IMR-90 (cell line): ENCODE data around the gene NDST1. TPM values are rescaled to one million over a fixed set of nuclear protein-coding genes. Genes with fewer than 3 reads are reported as not detected.

Source experiments
- ATAC-seq: fragments of 200-7000 bp; cut with Tn5 transposase; 2 replicates; pipeline ENCODE4 v1.9.1; 2020; ENCODE audit warnings: low read depth, mild to moderate bottlenecking, moderate library complexity
- BruUV-seq: library from RNA; stranded (reverse); fragments of 400-500 nt; replicated peaks from 2 replicates; lab custom pipeline; 2021; lab: Mats Ljungman, UMichigan
- CTCF ChIA-PET: fragments of 300-600 bp; formaldehyde crosslinking; extraction: SDS; loops from one replicate; lab custom pipeline; 2021; ENCODE audit warnings: antibody characterized with exemption; lab: Yijun Ruan, JAX
- POLR2A ChIA-PET: fragments of 300-600 bp; sonication (Branson Sonifier 250); formaldehyde crosslinking; loops from one replicate; lab custom pipeline; 2022; ENCODE audit warnings: antibody characterized with exemption; ENCODE audit not compliant: unreplicated experiment; lab: Charles Lee
- DNase-seq: peaks from one replicate; pipeline ENCODE4 v3.0.0; 2013
- H2AFZ ChIP-seq: replicated peaks from 2 replicates; pipeline ENCODE3; 2013; ENCODE audit warnings: low read length, mild to moderate bottlenecking; ENCODE audit not compliant: poor library complexity
- H2AK5ac ChIP-seq: 2 replicates; pipeline ENCODE4 v1.6.1; 2013; ENCODE audit warnings: low read depth, low read length, inconsistent platforms
- H2AK9ac ChIP-seq: replicated peaks from 2 replicates; pipeline ENCODE3; 2013; ENCODE audit warnings: mild to moderate bottlenecking, low read depth, low read length, moderate library complexity; ENCODE audit not compliant: poor library complexity
- H2BK120ac ChIP-seq: 2 replicates; pipeline ENCODE4 v1.6.1; 2013; ENCODE audit warnings: low read depth, low read length, inconsistent platforms
- H2BK15ac ChIP-seq: 3 replicates; pipeline ENCODE4 v1.6.1; 2013; ENCODE audit warnings: low read depth, low read length, inconsistent platforms
- H2BK20ac ChIP-seq: 2 replicates; pipeline ENCODE4 v1.6.1; 2013; ENCODE audit warnings: low read depth, mild to moderate bottlenecking, inconsistent platforms, low read length, moderate library complexity
- H2BK5ac ChIP-seq: 2 replicates; pipeline ENCODE4 v1.6.1; 2013; ENCODE audit warnings: mild to moderate bottlenecking, low read depth, low read length, inconsistent platforms; ENCODE audit not compliant: poor library complexity, severe bottlenecking
- H3K14ac ChIP-seq: replicated peaks from 2 replicates; pipeline ENCODE4 v1.6.1; 2013; ENCODE audit warnings: low read depth, low read length, inconsistent platforms
- H3K18ac ChIP-seq: 2 replicates; pipeline ENCODE4 v1.6.1; 2013; ENCODE audit warnings: low read depth, low read length, control low read depth
- H3K23ac ChIP-seq: 2 replicates; pipeline ENCODE4 v1.6.1; 2013; ENCODE audit warnings: low read depth, low read length, inconsistent platforms
- H3K27ac ChIP-seq: 2 replicates; pipeline ENCODE4 v1.5.1; 2013; ENCODE audit warnings: mild to moderate bottlenecking, control low read depth, low read length; ENCODE audit not compliant: insufficient read depth
- H3K27me3 ChIP-seq: 2 replicates; pipeline ENCODE4 v1.6.1; 2013; ENCODE audit warnings: low read length; ENCODE audit not compliant: control insufficient read depth, insufficient read depth
- H3K36me3 ChIP-seq: 2 replicates; pipeline ENCODE4 v1.6.1; 2013; ENCODE audit warnings: low read length, mixed read lengths; ENCODE audit not compliant: control insufficient read depth, insufficient read depth
- H3K4ac ChIP-seq: 2 replicates; pipeline ENCODE4 v1.6.1; 2013; ENCODE audit warnings: low read depth, low read length, inconsistent platforms
- H3K4me1 ChIP-seq: 2 replicates; pipeline ENCODE4 v1.6.1; 2013; ENCODE audit warnings: low read length, mixed read lengths; ENCODE audit not compliant: control insufficient read depth, insufficient read depth
- H3K4me2 ChIP-seq: 2 replicates; pipeline ENCODE4 v1.6.1; 2013; ENCODE audit warnings: low read depth, mild to moderate bottlenecking, control low read depth, low read length, moderate library complexity
- H3K4me3 ChIP-seq: 2 replicates; pipeline ENCODE4 v1.5.1; 2013; ENCODE audit warnings: low read depth, mild to moderate bottlenecking, control low read depth, low read length, moderate library complexity; ENCODE audit not compliant: insufficient read depth
- H3K56ac ChIP-seq: 2 replicates; pipeline ENCODE4 v1.6.1; 2013; ENCODE audit warnings: low read length, inconsistent platforms; ENCODE audit not compliant: insufficient read depth; ENCODE audit errors: extremely low read depth
- H3K79me1 ChIP-seq, 2 experiments: 2 replicates each; pipeline ENCODE4 v1.6.1; 2013; ENCODE audit warnings: low read length in 2 of 2, inconsistent platforms in 1 of 2, low read depth in 1 of 2
- H3K9ac ChIP-seq: 2 replicates; pipeline ENCODE4 v1.6.1; 2013; ENCODE audit warnings: low read depth, low read length, control low read depth
- H3K9me1 ChIP-seq: 2 replicates; pipeline ENCODE4 v1.6.1; 2013; ENCODE audit warnings: low read length, inconsistent platforms; ENCODE audit not compliant: insufficient read depth
- H3K9me3 ChIP-seq: 2 replicates; pipeline ENCODE4 v1.6.1; 2013; ENCODE audit warnings: low read length; ENCODE audit not compliant: control insufficient read depth, insufficient read depth
- H4K20me1 ChIP-seq: 2 replicates; pipeline ENCODE4 v1.6.1; 2013; ENCODE audit warnings: low read length, inconsistent platforms; ENCODE audit not compliant: insufficient read depth
- H4K5ac ChIP-seq: 2 replicates; pipeline ENCODE4 v1.6.1; 2013; ENCODE audit warnings: mild to moderate bottlenecking, low read depth, low read length, control low read depth
- H4K8ac ChIP-seq, 2 experiments: 2 replicates each; pipeline ENCODE4 v1.6.1; 2013; ENCODE audit warnings: low read depth in 2 of 2, low read length in 2 of 2, control low read depth in 1 of 2, inconsistent platforms in 1 of 2
- H4K91ac ChIP-seq: 2 replicates; pipeline ENCODE4 v1.6.1; 2013; ENCODE audit warnings: low read depth, low read length, inconsistent platforms; ENCODE audit not compliant: insufficient read depth
- CEBPB ChIP-seq: IDR thresholded peaks from 2 replicates; pipeline ENCODE4 v1.6.1; 2012; ENCODE audit warnings: low read depth, low read length, improper control_type of control experiment
- MAFK ChIP-seq: IDR thresholded peaks from 2 replicates; pipeline ENCODE4 v1.6.1; 2012; ENCODE audit warnings: low read depth, low read length, improper control_type of control experiment
- WGBS, 2 experiments: methylation state at CpG; one replicate each; pipeline versions ENCODE4 v1.1.5 to v1.1.7; 2013; ENCODE audit warnings: missing lambda C conversion rate in 2 of 2; ENCODE audit not compliant: insufficient read length in 1 of 2; ENCODE audit errors: extremely low coverage in 2 of 2; 5-methylcytosine and 5-hydroxymethylcytosine counted together
- dilution Hi-C: fragments of 300-500 bp; cut with HindIII; formaldehyde crosslinking; loops from one replicate; pipeline ENCODE4 v1.14.3; 2018; ENCODE audit warnings: low sequenced_read_pairs; ENCODE audit not compliant: unreplicated experiment
- in situ Hi-C: fragments of 300-500 bp; cut with MboI; formaldehyde crosslinking; loops from 3 replicates; pipeline ENCODE4 v1.14.3; 2019; ENCODE audit warnings: low sequenced_read_pairs, inconsistent platforms, mixed read lengths
- intact Hi-C: fragments of 100-400 bp; cut with micrococcal nuclease; formaldehyde crosslinking; loops from 2 replicates; pipeline ENCODE4 v1.10.0; 2022
- polyA plus RNA-seq, 3 experiments: library from polyadenylated mRNA; depleted of rRNA; stranded (reverse); fragments of >200 nt; gene quantifications; 2 replicates each; pipeline ENCODE4 v1.2.3, GENCODE V29; 2012; ENCODE audit warnings: low replicate concordance in 1 of 3
- total RNA-seq: library from RNA; depleted of rRNA; stranded (reverse); fragments of >200 nt; gene quantifications from 2 replicates; pipeline ENCODE4 v1.2.3, GENCODE V29; 2012

NDST1 gene
- total and polyA plus RNA-seq, 2 of the 4 experiments (the other 2 are of a cell fraction), result 30.5 to 80.4 TPM

DNA sequence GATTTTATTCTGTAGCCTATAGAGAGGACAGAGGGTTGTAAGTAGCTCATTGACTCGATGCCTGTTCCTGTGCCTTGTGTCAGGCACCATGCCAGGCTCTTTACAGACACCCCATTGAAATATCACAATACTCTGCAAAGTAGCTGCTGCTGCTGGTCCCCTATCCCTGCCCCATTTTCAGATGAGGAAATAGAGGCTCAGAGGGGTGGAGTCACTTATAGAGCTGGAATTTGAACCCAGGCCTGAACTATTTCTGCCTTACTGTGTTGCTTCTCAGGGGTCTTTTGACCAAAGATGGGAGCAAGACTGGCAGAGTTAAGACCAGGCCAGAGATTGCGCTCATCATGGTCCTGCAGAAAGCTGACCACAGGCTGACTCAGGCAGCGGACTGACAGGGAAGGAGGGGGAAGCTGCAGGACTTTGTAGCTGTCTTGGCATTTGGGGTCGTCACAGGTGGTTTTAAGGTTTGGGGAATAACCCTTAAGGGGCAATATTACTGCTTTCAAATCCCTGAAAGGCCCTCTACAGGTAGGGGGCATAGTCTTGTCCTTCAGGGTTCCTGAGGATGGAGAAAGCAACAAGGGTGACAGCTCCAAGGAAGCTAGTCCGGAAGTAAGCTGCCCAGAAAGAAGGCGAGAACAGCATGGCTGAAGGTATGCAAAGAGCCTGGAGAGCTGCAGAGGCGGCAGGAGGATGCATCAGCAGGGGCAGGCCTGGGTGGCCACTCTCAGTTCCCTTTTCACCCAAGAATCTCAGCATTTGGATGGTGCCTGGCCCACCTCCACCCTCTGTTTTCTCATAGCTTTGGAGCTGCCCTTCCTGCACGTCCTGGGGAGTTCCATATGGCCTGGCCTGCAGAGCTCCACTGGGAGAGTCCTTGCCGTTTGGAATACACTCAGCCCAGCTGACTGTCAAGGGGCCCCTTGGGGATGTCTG lies 18.3 kb upstream of the NDST1 start:
- intact Hi-C loops, result no loop called here
- ATAC-seq (peak; percentile 1; the same call in 1 of the 2 replicates), DNase-seq (peak; percentile 71)
- H3K4me1 ChIP-seq, result peaks cover 53% of the 10 kb centered on the region
- TF ChIP-seq CEBPB (peak; percentile 52; the same call in 1 of the 2 replicates), MAFK (no peak)
- peak overlapping the region; percentile 31 for H2AK5ac ChIP-seq
- no peak overlapping the region for H3K4me3 ChIP-seq
- H3K79me1 ChIP-seq, result peaks cover 20 to 67% of the 10 kb centered on the region in 2 experiments; a peak in 3 of 4 replicates
- H3K27me3 ChIP-seq, result no peaks in the 10 kb centered on the region
- H2BK5ac ChIP-seq, result peak overlapping the region; percentile 99
- H3K27ac ChIP-seq, result peak overlapping the region; percentile 75
- H4K20me1 ChIP-seq, result peaks cover 58% of the 10 kb centered on the region
- H4K91ac ChIP-seq, result peak overlapping the region; percentile 81
- H2BK120ac ChIP-seq, result peak overlapping the region; percentile 65
- H3K23ac ChIP-seq, result peak overlapping the region; percentile 74
- H2BK20ac ChIP-seq, result peak overlapping the region; percentile 50
- peak overlapping the region; percentile 35; the same call in 1 of the 2 replicates for H3K9ac ChIP-seq
- peak overlapping the region; percentile 56; the same call in 1 of the 2 replicates for H3K56ac ChIP-seq
- H4K5ac ChIP-seq, result peak overlapping the region; percentile 6; the same call in 1 of the 2 replicates
- ChIA-PET POLR2A (interaction anchor here (0.6 to 1.1 kb wide), 2 partner anchors 18 to 147 kb away, joined by 3 to 7 read pairs; no protein-coding TSS in a partner anchor), CTCF (interaction anchor here (0.7 to 1.5 kb wide), 4 partner anchors 22 to 55 kb away, joined by 3 to 4 read pairs (median 4); partner anchors contain the start of gene RPS14)
- H3K14ac ChIP-seq, result peak overlapping the region; percentile 49
- H3K4me2 ChIP-seq, result peak overlapping the region; percentile 88
- H3K9me3 ChIP-seq, result no peaks in the 10 kb centered on the region
- dilution Hi-C loops, result no loop called here
- peak overlapping the region; percentile 7 for H2AK9ac ChIP-seq
- H3K18ac ChIP-seq, result peak overlapping the region; percentile 55; the same call in 1 of the 2 replicates
- peaks cover 22% of the 10 kb centered on the region for H3K9me1 ChIP-seq
- peak overlapping the region; percentile 10 to 61; a peak in 3 of 4 replicates for H4K8ac ChIP-seq
- peak overlapping the region; percentile 17 for H2AFZ ChIP-seq
- WGBS, 2 experiments, result 53% methylated on average over 2 of the region's 9 CpGs; no CpG with 5 or more reads in 1 of the 2 experiments
- peaks cover 3% of the 10 kb centered on the region; the same call in 1 of the 2 replicates for H3K36me3 ChIP-seq
- in situ Hi-C loops, result no loop called here
- no TSS peak for BruUV-seq
- H3K4ac ChIP-seq, result peak overlapping the region; percentile 87
- H2BK15ac ChIP-seq, result peak overlapping the region; percentile 45; the same call in 1 of the 3 replicates
